GM12874 (cell line): Measurements from ENCODE around the gene CANX.
A peak's percentile ranks its signal among the peaks of the same experiment; 100 is the strongest.

ENCODE experiments used
- TF ChIP-seq, protein P1 (sequence below): IDR thresholded peaks from 2 replicates; pipeline ENCODE4 v1.5.1; 2011; ENCODE audit warnings: low read depth, mild to moderate bottlenecking, control low read depth, low read length, moderate library complexity; ENCODE audit not compliant: insufficient read depth

Gene CANX

DNA sequence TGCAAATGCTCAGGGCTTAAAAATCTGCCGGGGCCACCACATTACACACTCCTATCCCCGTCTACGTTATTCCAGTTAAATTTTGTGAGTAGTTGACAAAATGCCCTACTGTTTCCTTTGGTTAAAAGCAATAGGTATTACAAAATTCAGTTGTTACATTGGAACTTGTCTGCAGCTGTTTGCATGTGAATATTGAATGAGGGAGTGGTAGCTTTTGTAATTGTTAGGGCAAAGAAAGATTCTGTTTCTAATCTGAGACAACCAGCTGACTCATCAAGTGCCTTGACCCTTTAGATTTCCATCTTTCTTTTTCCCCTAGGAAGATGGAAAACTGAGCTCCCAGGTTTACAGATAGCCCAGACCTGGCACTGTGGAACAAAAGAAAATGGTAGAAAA is 64.0 kb downstream of the CANX start:
- TF ChIP-seq, protein P1, sequence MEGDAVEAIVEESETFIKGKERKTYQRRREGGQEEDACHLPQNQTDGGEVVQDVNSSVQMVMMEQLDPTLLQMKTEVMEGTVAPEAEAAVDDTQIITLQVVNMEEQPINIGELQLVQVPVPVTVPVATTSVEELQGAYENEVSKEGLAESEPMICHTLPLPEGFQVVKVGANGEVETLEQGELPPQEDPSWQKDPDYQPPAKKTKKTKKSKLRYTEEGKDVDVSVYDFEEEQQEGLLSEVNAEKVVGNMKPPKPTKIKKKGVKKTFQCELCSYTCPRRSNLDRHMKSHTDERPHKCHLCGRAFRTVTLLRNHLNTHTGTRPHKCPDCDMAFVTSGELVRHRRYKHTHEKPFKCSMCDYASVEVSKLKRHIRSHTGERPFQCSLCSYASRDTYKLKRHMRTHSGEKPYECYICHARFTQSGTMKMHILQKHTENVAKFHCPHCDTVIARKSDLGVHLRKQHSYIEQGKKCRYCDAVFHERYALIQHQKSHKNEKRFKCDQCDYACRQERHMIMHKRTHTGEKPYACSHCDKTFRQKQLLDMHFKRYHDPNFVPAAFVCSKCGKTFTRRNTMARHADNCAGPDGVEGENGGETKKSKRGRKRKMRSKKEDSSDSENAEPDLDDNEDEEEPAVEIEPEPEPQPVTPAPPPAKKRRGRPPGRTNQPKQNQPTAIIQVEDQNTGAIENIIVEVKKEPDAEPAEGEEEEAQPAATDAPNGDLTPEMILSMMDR = no peak

DNA sequence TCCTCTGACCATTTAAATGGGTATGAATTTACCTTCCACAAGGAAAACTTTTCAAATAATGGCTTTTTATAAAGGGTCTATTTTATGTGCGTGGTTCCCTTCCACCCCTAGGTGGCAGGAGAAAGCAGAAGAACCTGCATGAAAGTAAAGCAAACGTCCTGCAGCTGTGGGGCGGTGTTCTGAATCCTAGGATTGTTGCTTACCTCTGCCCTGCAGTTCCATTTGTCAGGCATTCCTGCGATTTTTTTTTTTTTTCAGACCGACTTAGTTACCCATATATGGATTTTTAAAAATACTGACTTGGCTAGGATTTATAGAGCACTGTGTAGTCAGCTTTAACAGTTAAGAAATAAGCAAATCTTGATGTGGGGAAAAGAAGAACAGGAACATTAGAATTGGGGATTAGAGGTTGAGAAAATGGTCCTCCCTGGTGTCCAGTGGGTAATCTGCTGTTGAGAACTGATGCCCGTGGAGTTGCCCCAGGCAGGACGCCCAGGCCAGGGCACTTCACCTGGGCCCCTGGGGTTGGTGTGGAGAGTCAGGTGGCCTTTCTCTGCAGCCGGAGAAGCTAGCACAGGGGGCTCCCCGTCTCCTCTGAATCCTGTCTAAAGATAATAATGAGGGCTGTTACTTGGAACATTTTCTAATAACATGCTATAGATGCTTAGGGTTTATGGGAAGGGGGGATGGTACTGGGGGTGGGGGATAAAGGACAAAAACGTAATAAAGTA is 64.6 kb downstream of the CANX start:
- TF ChIP-seq, protein P1 = peak; percentile 75

DNA sequence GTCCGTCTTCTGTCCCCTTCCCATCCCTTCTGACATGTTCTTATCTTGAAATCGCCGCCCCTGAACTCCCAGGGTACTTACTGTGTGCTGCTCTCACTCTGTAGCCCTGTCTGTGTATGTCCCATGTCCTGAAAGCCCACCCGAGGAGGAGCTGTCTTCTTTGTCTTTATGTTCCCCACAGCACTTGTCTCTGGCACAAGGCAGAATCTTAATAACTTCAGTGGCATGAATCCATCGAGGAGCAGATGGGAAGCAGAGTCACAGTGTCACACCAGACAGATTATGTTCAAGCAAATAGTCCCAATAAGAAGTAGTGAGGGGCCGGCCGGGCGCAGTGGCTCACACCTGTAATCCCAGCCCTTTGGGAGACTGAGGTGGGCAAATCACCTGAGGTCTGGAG is 65.3 kb downstream of the CANX start:
- TF ChIP-seq, protein P1 = no peak

- TF ChIP-seq, protein P1 = no peak
Observed at GRCh38 chr5:179765400-179765799, 66.6 kb downstream of the CANX start.

- TF ChIP-seq, protein P1 = no peak
Observed at GRCh38 chr5:179766021-179766725, 67.4 kb downstream of the CANX start.

GRCh38 chr5:179766726-179767455 is 68.1 kb downstream of the CANX start:
- TF ChIP-seq, protein P1 = no peak

DNA sequence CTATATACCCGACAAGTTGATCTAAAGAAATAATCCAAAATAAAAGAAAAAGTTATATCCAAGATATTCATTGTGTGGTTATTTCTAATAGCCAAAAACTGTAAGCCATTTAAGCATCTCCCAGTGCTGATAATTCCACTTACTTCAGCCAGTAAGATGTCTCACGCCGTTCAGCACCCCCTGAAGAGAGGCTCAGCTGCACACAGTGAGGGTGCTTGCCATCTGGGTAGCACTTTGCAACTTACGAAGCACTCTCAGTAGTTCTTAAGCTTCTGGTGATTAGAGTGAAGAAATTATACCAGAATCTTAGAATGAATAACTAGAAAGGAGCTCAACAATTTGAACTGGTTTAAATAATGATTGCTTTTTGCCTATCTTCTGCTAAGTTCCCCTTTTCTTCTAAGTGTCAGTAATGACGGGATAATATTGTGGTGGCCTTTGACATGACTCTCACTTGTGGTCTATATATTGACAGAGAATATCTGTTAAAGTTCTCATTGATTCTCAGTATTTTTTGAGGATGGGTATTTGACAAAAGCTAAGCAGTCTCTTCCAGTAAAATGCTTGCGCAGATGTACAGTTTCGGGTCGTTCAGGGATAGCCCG is 68.8 kb downstream of the CANX start:
- TF ChIP-seq, protein P1 = no peak
